GM12875 (cell line): ENCODE results near the gene UMAD1.

Experiments used
- H3K4me3 ChIP-seq: one replicate; pipeline ENCODE4 v1.5.1; 2011; ENCODE audit warnings: low read depth, low read length, control low read depth
- CTCF ChIP-seq: IDR thresholded peaks from 2 replicates; pipeline ENCODE4 v1.5.1; 2011; ENCODE audit warnings: low read depth, mild to moderate bottlenecking, control low read depth, inconsistent platforms, low read length, moderate library complexity, borderline replicate concordance; ENCODE audit not compliant: insufficient read depth

Gene UMAD1

DNA sequence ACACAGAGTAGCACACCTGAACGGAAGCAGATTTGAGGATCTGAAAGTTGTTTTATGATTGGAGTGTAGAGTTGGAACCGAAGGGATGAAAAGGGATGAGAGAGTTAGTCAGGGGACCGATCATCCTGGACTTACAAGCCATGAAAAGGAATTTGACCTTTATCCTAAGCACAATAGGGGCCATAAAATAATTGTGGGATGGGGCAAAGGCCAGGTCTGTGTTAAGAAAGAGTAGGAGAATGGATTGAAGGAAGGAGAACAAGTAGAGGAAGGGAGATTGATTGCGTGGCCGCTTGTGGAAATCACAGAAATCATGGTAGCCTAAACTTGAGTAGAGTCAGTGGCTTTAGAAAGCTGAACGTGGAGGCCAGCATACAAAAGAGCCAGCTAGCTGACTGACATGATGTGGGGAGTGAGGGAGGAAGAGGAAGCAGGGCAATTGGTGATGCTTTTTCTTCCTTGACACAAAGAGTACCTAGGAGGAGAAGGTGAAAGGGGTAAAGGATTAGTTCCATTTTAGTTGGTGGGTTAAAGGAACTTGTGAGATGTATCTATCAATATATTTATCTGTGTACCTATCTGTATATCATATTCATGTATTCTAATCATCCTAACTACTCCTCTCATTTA lies 144.9 kb downstream of the UMAD1 start:
- H3K4me3 ChIP-seq: no peak overlapping the region
- no peak for TF ChIP-seq CTCF

GRCh38 chr7:7786595-7786994 lies 146.0 kb downstream of the UMAD1 start:
- H3K4me3 ChIP-seq: no peak overlapping the region
- no peak for TF ChIP-seq CTCF

GRCh38 chr7:7789551-7789988 lies 149.0 kb downstream of the UMAD1 start:
- no peak overlapping the region for H3K4me3 ChIP-seq
- TF ChIP-seq CTCF: no peak

- no peak for TF ChIP-seq CTCF
- H3K4me3 ChIP-seq: no peak overlapping the region
These were observed 149.6 kb downstream of the UMAD1 start for GRCh38 chr7:7790041-7790741.

- no peak for TF ChIP-seq CTCF
- H3K4me3 ChIP-seq: no peak overlapping the region
These were observed 151.0 kb downstream of the UMAD1 start for GRCh38 chr7:7791523-7791922.

DNA sequence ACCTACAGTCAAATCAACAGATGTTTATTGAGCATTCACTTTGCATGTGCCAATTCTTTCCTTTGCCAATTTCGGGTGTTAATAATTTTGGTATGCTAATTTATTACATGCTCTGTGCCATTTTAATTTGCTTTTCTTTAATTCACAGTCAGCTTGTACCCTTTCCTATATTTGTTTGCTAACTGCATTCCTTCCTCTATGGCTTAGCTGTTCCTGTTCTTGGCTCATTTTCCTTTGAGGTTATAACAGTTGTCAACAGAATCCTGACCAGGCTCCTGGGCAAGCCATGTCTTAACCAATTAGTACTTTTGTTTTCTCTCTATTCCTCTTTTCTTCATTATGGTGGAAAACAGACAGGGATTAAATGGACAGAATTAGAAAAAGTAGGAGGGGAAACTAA lies 151.5 kb downstream of the UMAD1 start:
- H3K4me3 ChIP-seq: no peak overlapping the region
- no peak for TF ChIP-seq CTCF

- TF ChIP-seq CTCF: no peak
These were observed 152.7 kb downstream of the UMAD1 start for GRCh38 chr7:7793249-7793648.

More at GRCh38 chr7:7793249-7793648, 152.7 kb downstream of the UMAD1 start:
- no peak overlapping the region for H3K4me3 ChIP-seq
